Endothelial cell of umbilical vein (primary cell): ENCODE data around the gene SBSN. TPM values are rescaled to one million over a fixed set of nuclear protein-coding genes. Genes with fewer than 3 reads are reported as not detected.

Experiments used
- BruUV-seq: library from RNA; stranded (reverse); fragments of 400-500 nt; replicated peaks from 2 replicates; lab custom pipeline; 2021; lab: Mats Ljungman, UMichigan
- CTCF ChIA-PET: fragments of 300-600, 350-600 bp; sonication (Branson Sonifier 250); formaldehyde crosslinking; loops from one replicate; lab custom pipeline; 2021; ENCODE audit warnings: antibody characterized with exemption, inconsistent platforms; lab: Charles Lee
- POLR2A ChIA-PET: fragments of 300-600, 350-600 bp; sonication (Branson Sonifier 250); formaldehyde crosslinking; loops from one replicate; lab custom pipeline; 2021; ENCODE audit warnings: antibody characterized with exemption, inconsistent platforms; lab: Charles Lee
- DNase-seq: peaks from one replicate; pipeline ENCODE4 v3.0.0-alpha.2; 2011; ENCODE audit warnings: low read depth, low spot score
- FAIRE-seq: peaks from 2 replicates; lab custom pipeline; 2011; peaks lifted over from hg19 to GRCh38; lab: Jason Lieb, UNC
- H2AFZ ChIP-seq: 2 replicates; pipeline ENCODE4 v1.6.0; 2012; ENCODE audit warnings: low read depth, low read length, control low read depth, inconsistent platforms
- H3K27ac ChIP-seq: 2 replicates; pipeline ENCODE4 v1.5.1; 2011; ENCODE audit warnings: low read depth, mild to moderate bottlenecking, control low read depth, low read length, moderate library complexity; ENCODE audit not compliant: insufficient read depth
- H3K27me3 ChIP-seq, 2 experiments: 2 replicates each; pipeline versions ENCODE4 v1.6.0 to v1.6.1; 2011; ENCODE audit warnings: low read length in 2 of 2, mixed read lengths in 1 of 2; ENCODE audit not compliant: control insufficient read depth in 2 of 2, insufficient read depth in 2 of 2
- H3K36me3 ChIP-seq, 2 experiments: 2 replicates in 1 of 2; 3 replicates in 1 of 2; pipeline ENCODE4 v1.5.1; 2011; ENCODE audit warnings: low read length in 2 of 2, mild to moderate bottlenecking in 1 of 2, moderate library complexity in 1 of 2; ENCODE audit not compliant: control insufficient read depth in 2 of 2, insufficient read depth in 2 of 2; ENCODE audit errors: extremely low read depth in 1 of 2
- H3K4me1 ChIP-seq: 3 replicates; pipeline ENCODE4 v1.5.1; 2011; ENCODE audit warnings: mild to moderate bottlenecking, low read length; ENCODE audit not compliant: control insufficient read depth, insufficient read depth; ENCODE audit errors: extremely low read depth
- H3K4me2 ChIP-seq: 2 replicates; pipeline ENCODE4 v1.6.1; 2011; ENCODE audit warnings: low read length, control low read depth, mixed read lengths; ENCODE audit not compliant: insufficient read depth
- H3K4me3 ChIP-seq, 3 experiments: fragments of 200-600 bp in 1 of 3; sonication (generic), shearing (Covaris generic) in 1 of 3; replicated peaks in 1 of 3; 2 replicates each; pipeline ENCODE4 v1.5.1; 2011 to 2016; ENCODE audit warnings: control low read depth in 3 of 3, low read length in 3 of 3, mild to moderate bottlenecking in 2 of 3, inconsistent platforms in 1 of 3, low read depth in 1 of 3, moderate library complexity in 1 of 3; ENCODE audit not compliant: insufficient read depth in 1 of 3
- H3K79me2 ChIP-seq: 2 replicates; pipeline ENCODE4 v1.6.0; 2012; ENCODE audit warnings: low read length, inconsistent platforms; ENCODE audit not compliant: control insufficient read depth, insufficient read depth
- H3K9ac ChIP-seq: replicated peaks from 2 replicates; pipeline ENCODE3; 2011; ENCODE audit warnings: low read length, control low read depth; ENCODE audit not compliant: insufficient read depth; ENCODE audit errors: extremely low read depth
- H3K9me1 ChIP-seq: replicated peaks from 3 replicates; pipeline ENCODE4 v1.6.0; 2011; ENCODE audit warnings: mild to moderate bottlenecking, low read length; ENCODE audit not compliant: control insufficient read depth, insufficient read depth; ENCODE audit errors: extremely low read depth
- H3K9me3 ChIP-seq: replicated peaks from 2 replicates; pipeline ENCODE4 v1.5.1; 2012; ENCODE audit warnings: low read length, inconsistent platforms; ENCODE audit not compliant: control insufficient read depth, insufficient read depth
- H4K20me1 ChIP-seq: replicated peaks from 2 replicates; pipeline ENCODE3; 2011; ENCODE audit warnings: mild to moderate bottlenecking, low read length; ENCODE audit not compliant: control insufficient read depth, insufficient read depth; ENCODE audit errors: extremely low read depth
- CTCF ChIP-seq, 2 donors: IDR thresholded peaks; 1 replicate in 1 of 2; 2 replicates in 1 of 2; pipeline ENCODE4 v1.5.1; 2011; ENCODE audit warnings: low read length in 2 of 2, mild to moderate bottlenecking in 2 of 2, moderate library complexity in 2 of 2, control low read depth in 1 of 2, inconsistent platforms in 1 of 2, low read depth in 1 of 2; ENCODE audit not compliant: insufficient read depth in 1 of 2; ENCODE audit errors: extremely low read depth in 1 of 2
- EZH2 ChIP-seq: IDR thresholded peaks from 2 replicates; pipeline ENCODE4 v1.6.1; 2012; ENCODE audit warnings: borderline replicate concordance, low read depth, mild to moderate bottlenecking, moderate library complexity, low read length, inconsistent platforms; ENCODE audit not compliant: severe bottlenecking
- FOS ChIP-seq: IDR thresholded peaks from 2 replicates; pipeline ENCODE4 v1.6.1; 2011; ENCODE audit warnings: mild to moderate bottlenecking, low read length, moderate library complexity, borderline replicate concordance; ENCODE audit not compliant: insufficient read depth
- GATA2 ChIP-seq: IDR thresholded peaks from 2 replicates; pipeline ENCODE4 v1.7.0; 2011; ENCODE audit warnings: low read depth, mild to moderate bottlenecking, moderate library complexity, mixed read lengths, low read length; ENCODE audit not compliant: insufficient read length, insufficient read depth
- JUN ChIP-seq: IDR thresholded peaks from 2 replicates; pipeline ENCODE4 v1.6.1; 2011; ENCODE audit warnings: borderline replicate concordance, low read depth; ENCODE audit not compliant: insufficient read length, insufficient read depth
- MAX ChIP-seq: IDR thresholded peaks from 2 replicates; pipeline ENCODE4 v1.6.1; 2011; ENCODE audit not compliant: insufficient read depth, insufficient read length
- MYC ChIP-seq: IDR thresholded peaks from one replicate; pipeline ENCODE4 v1.6.1; 2011; ENCODE audit warnings: mild to moderate bottlenecking, low read depth, low read length
- POLR2A ChIP-seq: IDR thresholded peaks from 2 replicates; pipeline ENCODE4 v1.6.1; 2012; ENCODE audit warnings: low read depth, mild to moderate bottlenecking, control low read depth, low read length
- dilution Hi-C: fragments of 300-500 bp; cut with MboI; formaldehyde crosslinking; loops from one replicate; pipeline ENCODE4 v1.15.0; 2019; ENCODE audit warnings: low sequenced_read_pairs; ENCODE audit not compliant: extremely low pct_ligation_motif_present
- intact Hi-C: fragments of 100-400 bp; cut with micrococcal nuclease; formaldehyde crosslinking; loops from one replicate; pipeline ENCODE4 v1.10.0; 2022
- polyA plus RNA-seq, 4 experiments: library from polyadenylated mRNA; depleted of rRNA in 3 of 4; stranded (reverse) in 3 of 4; unstranded in 1 of 4; fragments of >200 nt; gene quantifications; 2 replicates each; pipeline versions ENCODE4 v1.2.1 to v1.2.3, GENCODE V29; 2011 to 2012; ENCODE audit warnings: missing spikeins in 1 of 4
- total RNA-seq: library from RNA; stranded (reverse); gene quantifications from 2 replicates; pipeline ENCODE4 v1.2.3, GENCODE V29; 2021

The SBSN gene
- total and polyA plus RNA-seq, 2 donors (not counting 3 experiments of a cell fraction or from before 2014, with no cell fraction given): not detected

- Histone ChIP-seq H3K79me2 (peaks cover 15% of the 10 kb centered on the region), H3K4me1 (peaks cover 16% of the 10 kb centered on the region), H3K4me3 (no peak overlapping the region), H3K36me3 (no peaks in the 10 kb centered on the region), H3K4me2 (no peak overlapping the region), H3K9me1 (no peaks in the 10 kb centered on the region), H3K9ac (no peak overlapping the region), H3K27me3 (no peaks in the 10 kb centered on the region), H3K27ac (no peak overlapping the region), H3K9me3 (no peaks in the 10 kb centered on the region), H4K20me1 (no peaks in the 10 kb centered on the region), H2AFZ (no peak overlapping the region)
- ChIA-PET POLR2A (no interaction called here), CTCF (interaction anchor here (0.9 kb wide), 1 partner anchor 47 kb away, joined by 3 read pairs; no protein-coding TSS in a partner anchor)
- TF ChIP-seq MYC (no peak), FOS (no peak), CTCF (IDR thresholded peaks at IDR 0.05; ENCODE audit: extremely low read depth in 1 of 2, insufficient read depth in 1 of 2, low read depth in 1 of 2, low read length in 2 of 2) (no peak), MAX (no peak), GATA2 (no peak), EZH2 (no peak), JUN (no peak), POLR2A (no peak)
- BruUV-seq: no TSS peak
- DNase-seq (no peak), FAIRE-seq (no peak)
- intact Hi-C loops (no loop called here), dilution Hi-C loops (no loop called here)
These were observed 14.1 kb upstream of the SBSN start for GRCh38 chr19:35542209-35542608.
